NB4 (cell line): Measurements from ENCODE around the gene ALOX5.
"Not testable (repeated sequence)": the region's sequence is repeated elsewhere in the genome, so short reads cannot be mapped to it uniquely, and the experiment has no call there.

Source experiments
- DNase-seq: peaks from one replicate; pipeline ENCODE4 v3.0.0; 2010; ENCODE audit warnings: low read depth
- H3K4me3 ChIP-seq: one replicate; pipeline ENCODE4 v1.5.1; 2011; ENCODE audit warnings: mild to moderate bottlenecking, low read depth, low read length, moderate library complexity
- CTCF ChIP-seq: IDR thresholded peaks from one replicate; pipeline ENCODE4 v1.5.1; 2012; ENCODE audit warnings: low read depth, low read length
- MAX ChIP-seq: IDR thresholded peaks from 2 replicates; pipeline ENCODE4 v1.6.1; 2011; ENCODE audit warnings: low read depth, low read length
- MYC ChIP-seq: IDR thresholded peaks from 2 replicates; pipeline ENCODE4 v1.6.1; 2011; ENCODE audit warnings: low read depth, low read length
- POLR2A ChIP-seq: IDR thresholded peaks from 2 replicates; pipeline ENCODE4 v1.6.1; 2011; ENCODE audit warnings: mild to moderate bottlenecking; ENCODE audit not compliant: insufficient read length; ENCODE audit errors: extremely low read depth

ALOX5 gene

GRCh38 chr10:45411607-45411940 is 37.6 kb downstream of the ALOX5 start:
- TF ChIP-seq POLR2A (no peak), MAX (no peak), MYC (no peak), CTCF (no peak)
- DNase-seq = no peak
- no peak overlapping the region for H3K4me3 ChIP-seq

GRCh38 chr10:45415062-45415461 is 41.0 kb downstream of the ALOX5 start:
- not testable (repeated sequence) for H3K4me3 ChIP-seq, DNase-seq

- TF ChIP-seq POLR2A (no peak), MYC (no peak), MAX (no peak), CTCF (no peak)
- H3K4me3 ChIP-seq = no peak overlapping the region
- no peak for DNase-seq
These were observed 42.6 kb downstream of the ALOX5 start for GRCh38 chr10:45416603-45417002.

GRCh38 chr10:45417746-45418145 is 43.7 kb downstream of the ALOX5 start:
- DNase-seq = no peak
- no peak for TF ChIP-seq CTCF
- TF ChIP-seq MAX = no peak
- TF ChIP-seq MYC = no peak
- TF ChIP-seq POLR2A = no peak
- H3K4me3 ChIP-seq = no peak overlapping the region

GRCh38 chr10:45418417-45418848 is 44.4 kb downstream of the ALOX5 start:
- TF ChIP-seq POLR2A (no peak), MYC (no peak), MAX (0 out of 2 replicates have a peak, but pooled peaks have one; percentile 11), CTCF (no peak)
- peak overlapping the region; percentile 46 for H3K4me3 ChIP-seq
- no peak for DNase-seq

GRCh38 chr10:45418849-45419675 is 45.0 kb downstream of the ALOX5 start:
- peak overlapping the region; percentile 46 for H3K4me3 ChIP-seq
- TF ChIP-seq MAX (no peak), CTCF (no peak), POLR2A (no peak), MYC (no peak)
- peak; percentile 77 for DNase-seq
